GM10248 (cell line): ENCODE measurements around the gene SCT.

Experiments
- CTCF ChIA-PET: fragments of 300-600 bp; sonication (Branson Sonifier 250); formaldehyde crosslinking; extraction: SDS; loops from one replicate; lab custom pipeline; 2021; ENCODE audit warnings: antibody characterized with exemption; lab: Yijun Ruan, JAX
- POLR2A ChIA-PET: fragments of 350-650 bp; sonication (Branson Sonifier 250); formaldehyde crosslinking; extraction: SDS; loops from one replicate; lab custom pipeline; 2020; ENCODE audit warnings: antibody characterized with exemption; lab: Yijun Ruan, JAX
- DNase-seq: peaks from one replicate; pipeline ENCODE4 v3.0.0; 2012; ENCODE audit errors: extremely low spot score
- TF ChIP-seq, protein P1 (sequence below): IDR thresholded peaks from 2 replicates; pipeline ENCODE4 v1.5.1; 2012; ENCODE audit warnings: mild to moderate bottlenecking, low read depth; ENCODE audit errors: extremely low read depth, missing control alignments, control extremely low read depth

SCT gene

DNA sequence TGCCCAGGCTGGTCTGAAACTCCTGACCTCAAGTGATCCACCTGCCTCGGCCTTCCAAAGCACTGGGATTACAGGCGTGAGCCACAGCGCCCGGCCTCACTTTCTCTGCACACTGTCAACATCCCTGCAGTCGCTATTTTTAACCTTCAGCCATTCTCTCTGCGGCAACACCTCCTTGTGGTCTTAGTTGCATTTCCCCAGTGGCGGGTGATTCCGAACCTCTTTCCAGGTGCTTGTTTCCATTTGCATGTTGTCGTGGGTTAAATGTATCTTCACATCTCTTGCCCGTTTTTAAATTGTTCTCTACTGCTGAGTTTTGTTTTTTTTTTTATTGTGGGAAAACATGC is 2.2 kb upstream of the SCT start:
- ChIA-PET POLR2A (no interaction called here), CTCF (interaction anchor here (0.7 to 1.0 kb wide), 2 partner anchors 17 to 74 kb away, joined by 3 read pairs; no protein-coding TSS in a partner anchor)
- peak; percentile 69 for DNase-seq

DNA sequence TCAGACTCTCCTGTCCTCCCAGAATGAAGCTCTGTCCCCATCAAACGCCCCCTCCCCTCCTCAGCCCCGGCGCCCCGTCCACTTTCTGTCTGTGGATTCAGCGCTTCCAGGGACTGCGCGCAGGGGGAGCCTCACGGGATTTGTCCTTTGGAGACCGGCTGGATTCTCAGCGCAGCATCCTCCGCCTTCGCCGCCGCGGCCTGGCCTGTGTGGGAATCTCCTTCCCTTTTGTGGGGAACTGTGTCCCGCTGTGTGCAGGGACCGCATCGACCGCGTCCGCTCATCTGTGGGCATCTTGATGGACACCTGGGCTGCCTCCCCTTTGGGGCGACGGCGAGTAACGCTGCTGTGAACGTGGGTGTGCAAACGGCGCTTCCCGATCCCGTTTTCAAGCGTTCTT is 1.1 kb upstream of the SCT start:
- TF ChIP-seq, protein P1, sequence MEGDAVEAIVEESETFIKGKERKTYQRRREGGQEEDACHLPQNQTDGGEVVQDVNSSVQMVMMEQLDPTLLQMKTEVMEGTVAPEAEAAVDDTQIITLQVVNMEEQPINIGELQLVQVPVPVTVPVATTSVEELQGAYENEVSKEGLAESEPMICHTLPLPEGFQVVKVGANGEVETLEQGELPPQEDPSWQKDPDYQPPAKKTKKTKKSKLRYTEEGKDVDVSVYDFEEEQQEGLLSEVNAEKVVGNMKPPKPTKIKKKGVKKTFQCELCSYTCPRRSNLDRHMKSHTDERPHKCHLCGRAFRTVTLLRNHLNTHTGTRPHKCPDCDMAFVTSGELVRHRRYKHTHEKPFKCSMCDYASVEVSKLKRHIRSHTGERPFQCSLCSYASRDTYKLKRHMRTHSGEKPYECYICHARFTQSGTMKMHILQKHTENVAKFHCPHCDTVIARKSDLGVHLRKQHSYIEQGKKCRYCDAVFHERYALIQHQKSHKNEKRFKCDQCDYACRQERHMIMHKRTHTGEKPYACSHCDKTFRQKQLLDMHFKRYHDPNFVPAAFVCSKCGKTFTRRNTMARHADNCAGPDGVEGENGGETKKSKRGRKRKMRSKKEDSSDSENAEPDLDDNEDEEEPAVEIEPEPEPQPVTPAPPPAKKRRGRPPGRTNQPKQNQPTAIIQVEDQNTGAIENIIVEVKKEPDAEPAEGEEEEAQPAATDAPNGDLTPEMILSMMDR = no peak
- ChIA-PET POLR2A (no interaction called here), CTCF (interaction anchor here (1.4 kb wide), 1 partner anchor 71 kb away, joined by 3 read pairs; no protein-coding TSS in a partner anchor)
- DNase-seq = no peak

More for the DNA sequence above, 2.2 kb upstream of the SCT start:
- TF ChIP-seq, protein P1 = peak; percentile 23

DNA sequence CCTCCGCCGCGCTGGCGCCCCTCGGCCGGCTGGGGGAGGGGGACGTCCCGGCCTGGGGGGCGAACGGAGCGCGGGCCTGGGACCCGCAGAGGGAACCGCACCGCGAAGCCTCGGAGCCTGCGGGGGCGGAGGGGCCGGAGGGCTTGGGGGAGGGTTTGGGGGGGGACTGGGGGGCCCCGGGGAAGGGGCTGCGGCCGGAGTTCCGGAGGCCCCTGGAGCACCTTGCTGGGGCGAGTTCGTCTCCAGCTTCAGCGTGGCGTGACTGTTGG is 261 bp upstream of the SCT start:
- TF ChIP-seq, protein P1 = no peak
- DNase-seq = no peak
- ChIA-PET POLR2A (interaction anchor here (1.2 kb wide), 1 partner anchor 12 kb away, joined by 3 read pairs; the partner anchor contains the start of gene IRF7), CTCF (interaction anchor here (0.8 to 1.4 kb wide), 2 partner anchors 35 to 70 kb away, joined by 3 read pairs; no protein-coding TSS in a partner anchor)

DNA sequence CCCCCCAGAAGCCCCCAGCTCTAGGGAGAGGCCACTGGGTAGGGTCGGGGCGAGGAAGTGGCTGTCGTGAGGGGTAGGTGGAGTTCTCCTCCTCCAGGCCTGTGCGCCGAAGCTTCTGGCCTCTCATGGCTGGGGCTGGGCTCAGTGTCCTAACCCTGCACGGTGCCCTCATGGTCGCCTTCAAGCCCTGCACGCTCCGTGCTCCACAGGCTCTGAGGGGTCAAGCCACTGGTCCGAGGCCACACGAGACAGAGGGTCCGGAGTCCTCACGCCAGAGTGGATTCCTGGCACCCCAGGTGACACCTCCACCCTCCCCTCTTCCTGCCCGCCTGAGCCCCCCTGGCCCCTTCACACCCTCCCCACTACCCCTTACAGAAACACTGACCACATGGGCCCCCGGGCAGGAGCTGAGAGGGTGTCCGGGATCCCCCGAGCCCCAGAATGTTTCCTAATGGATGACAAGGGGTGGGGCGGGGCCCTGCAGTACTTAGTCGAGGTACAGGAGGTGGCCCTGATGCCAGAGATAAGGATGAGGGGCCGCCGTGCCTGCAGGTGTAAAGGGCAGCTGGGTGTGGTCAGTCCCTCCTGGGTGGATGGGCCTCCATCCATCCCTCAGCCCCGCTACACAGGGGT is 1.2 kb downstream of the SCT start:
- TF ChIP-seq, protein P1 = no peak
- CTCF ChIA-PET = no interaction called here
- POLR2A ChIA-PET = interaction anchor here (0.6 kb wide), 1 partner anchor 132 kb away, joined by 4 read pairs; no protein-coding TSS in a partner anchor
- no peak for DNase-seq

DNA sequence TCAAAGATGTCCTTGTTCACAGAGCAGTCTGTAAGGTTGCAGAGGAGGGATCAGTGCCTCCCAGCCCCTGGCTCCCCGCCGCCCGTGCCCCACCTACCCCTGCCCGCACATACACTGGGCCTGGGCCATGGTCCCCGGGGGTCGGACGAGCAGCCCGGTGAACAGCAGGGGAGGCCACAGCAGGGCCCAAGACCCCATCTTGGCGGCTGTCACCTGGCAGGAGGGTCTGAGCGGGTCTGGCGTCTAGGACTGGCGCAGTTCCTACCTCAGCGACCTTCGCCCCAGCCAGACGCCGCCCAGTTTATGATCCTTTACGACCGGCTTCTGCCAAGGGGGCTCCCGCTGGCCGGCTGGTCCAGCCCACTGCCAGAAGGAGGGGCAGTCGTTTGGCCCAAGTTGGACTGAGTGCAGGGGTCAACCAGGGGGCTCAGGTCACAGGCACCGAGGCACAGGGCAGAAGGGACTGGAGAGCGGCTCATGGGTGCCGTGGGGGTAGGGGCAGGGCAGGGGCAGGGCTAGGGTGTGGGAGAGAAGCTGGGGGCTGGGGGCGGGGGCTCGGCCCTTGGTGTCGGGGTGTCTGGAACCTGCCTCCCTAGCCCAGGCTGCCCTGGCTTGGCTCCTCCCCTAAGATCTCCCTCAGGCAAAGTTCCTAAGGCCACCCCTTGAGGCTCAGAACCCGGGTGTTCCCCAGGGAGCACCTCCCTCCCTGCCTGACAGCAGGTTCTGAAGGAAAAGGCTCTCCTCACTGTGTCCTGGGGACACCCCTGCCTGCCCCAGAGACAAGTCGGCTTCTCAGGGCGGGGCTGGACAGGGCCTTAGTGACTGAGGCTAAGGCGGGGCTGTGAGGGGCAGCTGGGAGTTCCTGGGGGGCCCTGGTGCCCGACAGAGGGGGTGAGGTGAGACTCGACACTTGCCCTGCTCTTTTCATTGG is 2.0 kb downstream of the SCT start, which contains the start of gene CDHR5:
Gene CDHR5 (minus strand): TSS at position 251 of the 931 bp plus-strand sequence. CDS start 53 bp downstream, at position 198.
- DNase-seq = no peak
- TF ChIP-seq, protein P1 = no peak
- CTCF ChIA-PET = no interaction called here
- POLR2A ChIA-PET = no interaction called here

DNA sequence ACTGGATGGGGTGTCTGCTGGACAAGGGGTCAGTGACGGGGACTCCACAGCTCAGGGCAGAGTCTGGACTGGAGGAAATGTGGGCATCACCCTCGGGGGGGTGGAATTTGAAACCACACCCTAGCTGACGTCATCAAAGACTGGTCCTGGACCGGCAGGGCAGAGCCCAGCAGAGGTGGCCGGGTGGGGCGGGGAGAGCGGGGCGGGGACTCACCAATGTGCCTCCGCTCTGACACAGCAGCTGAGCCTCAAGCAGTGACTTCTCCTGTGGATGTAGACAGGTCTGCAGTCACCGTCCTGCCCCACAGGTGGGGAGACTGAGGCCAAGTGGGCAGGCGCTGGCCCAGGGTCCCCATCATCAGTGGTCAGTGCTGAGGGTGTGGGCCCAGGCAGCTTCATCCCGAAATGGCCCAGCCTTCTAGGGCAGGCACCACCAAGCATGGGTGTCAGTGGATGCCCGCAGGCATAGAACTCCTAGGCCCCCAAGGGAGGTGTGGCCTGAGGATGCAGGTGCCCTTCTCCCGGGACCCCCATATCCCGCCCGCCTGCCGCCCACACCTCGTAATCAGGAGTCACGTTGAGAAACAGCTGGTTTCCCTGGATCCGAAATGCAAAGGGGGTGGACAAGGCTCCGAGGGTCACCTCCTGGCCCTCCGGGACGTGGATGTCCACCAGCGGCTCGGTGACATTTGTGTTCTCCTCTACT is 2.8 kb downstream of the SCT start:
- CTCF ChIA-PET = no interaction called here
- POLR2A ChIA-PET = no interaction called here
- TF ChIP-seq, protein P1 = no peak
- no peak for DNase-seq
